Measurements from ENCODE around the gene MTURN. TPM values are rescaled to one million over a fixed set of nuclear protein-coding genes. Genes with fewer than 3 reads are reported as not detected.
"Not testable (repeated sequence)": the region's sequence is repeated elsewhere in the genome, so short reads cannot be mapped to it uniquely, and the experiment has no call there.

MTURN gene
- polyA plus RNA-seq, 2 of the 4 experiments (the other 2 are of a cell fraction), result 2.3 to 2.5 TPM

DNA sequence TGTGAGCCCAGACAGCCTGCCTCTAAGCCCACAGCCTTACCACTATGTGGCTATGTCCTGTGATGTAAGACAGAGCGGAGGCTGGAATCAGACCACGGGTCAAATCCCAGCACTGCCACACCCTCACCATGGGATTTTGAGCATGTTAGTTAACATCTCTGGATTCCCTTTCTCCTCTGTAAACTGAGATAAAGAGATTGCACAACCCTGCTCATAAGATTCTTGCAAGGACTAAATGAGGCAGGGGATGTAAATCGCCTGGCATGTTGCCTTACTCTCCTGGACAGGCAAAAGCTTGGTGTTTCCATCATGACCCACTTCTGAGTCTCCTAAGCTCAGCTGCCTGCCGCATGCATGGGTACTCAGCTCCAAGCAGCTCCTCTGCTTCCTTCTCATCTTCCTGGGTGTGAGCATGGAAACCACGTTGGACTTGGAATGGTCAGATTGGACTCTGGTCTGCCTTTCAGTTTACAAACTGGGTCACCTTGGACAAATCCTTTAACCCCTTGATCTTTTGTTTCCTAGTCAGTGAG is 41.3 kb upstream of the MTURN start:
- Histone ChIP-seq H3K9me3 (no peaks in the 10 kb centered on the region), H3K4me2 (no peak overlapping the region), H3K27ac (no peak overlapping the region), H3K4me3 (no peak overlapping the region), H3K4me1 (peaks cover 9% of the 10 kb centered on the region; the same call in 1 of the 3 replicates)
- POLR2A ChIA-PET, result no interaction called here
- DNase-seq (ENCODE audit: low read depth in 1 of 2, low spot score in 1 of 2), result no peak
- no peak for FAIRE-seq
- ATAC-seq, result peak; percentile 24 to 30; a peak in 2 of 6 replicates
- TF ChIP-seq, protein P1, sequence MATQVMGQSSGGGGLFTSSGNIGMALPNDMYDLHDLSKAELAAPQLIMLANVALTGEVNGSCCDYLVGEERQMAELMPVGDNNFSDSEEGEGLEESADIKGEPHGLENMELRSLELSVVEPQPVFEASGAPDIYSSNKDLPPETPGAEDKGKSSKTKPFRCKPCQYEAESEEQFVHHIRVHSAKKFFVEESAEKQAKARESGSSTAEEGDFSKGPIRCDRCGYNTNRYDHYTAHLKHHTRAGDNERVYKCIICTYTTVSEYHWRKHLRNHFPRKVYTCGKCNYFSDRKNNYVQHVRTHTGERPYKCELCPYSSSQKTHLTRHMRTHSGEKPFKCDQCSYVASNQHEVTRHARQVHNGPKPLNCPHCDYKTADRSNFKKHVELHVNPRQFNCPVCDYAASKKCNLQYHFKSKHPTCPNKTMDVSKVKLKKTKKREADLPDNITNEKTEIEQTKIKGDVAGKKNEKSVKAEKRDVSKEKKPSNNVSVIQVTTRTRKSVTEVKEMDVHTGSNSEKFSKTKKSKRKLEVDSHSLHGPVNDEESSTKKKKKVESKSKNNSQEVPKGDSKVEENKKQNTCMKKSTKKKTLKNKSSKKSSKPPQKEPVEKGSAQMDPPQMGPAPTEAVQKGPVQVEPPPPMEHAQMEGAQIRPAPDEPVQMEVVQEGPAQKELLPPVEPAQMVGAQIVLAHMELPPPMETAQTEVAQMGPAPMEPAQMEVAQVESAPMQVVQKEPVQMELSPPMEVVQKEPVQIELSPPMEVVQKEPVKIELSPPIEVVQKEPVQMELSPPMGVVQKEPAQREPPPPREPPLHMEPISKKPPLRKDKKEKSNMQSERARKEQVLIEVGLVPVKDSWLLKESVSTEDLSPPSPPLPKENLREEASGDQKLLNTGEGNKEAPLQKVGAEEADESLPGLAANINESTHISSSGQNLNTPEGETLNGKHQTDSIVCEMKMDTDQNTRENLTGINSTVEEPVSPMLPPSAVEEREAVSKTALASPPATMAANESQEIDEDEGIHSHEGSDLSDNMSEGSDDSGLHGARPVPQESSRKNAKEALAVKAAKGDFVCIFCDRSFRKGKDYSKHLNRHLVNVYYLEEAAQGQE (IDR thresholded peaks at IDR 0.05), result no peak
- TF ChIP-seq, protein P2, sequence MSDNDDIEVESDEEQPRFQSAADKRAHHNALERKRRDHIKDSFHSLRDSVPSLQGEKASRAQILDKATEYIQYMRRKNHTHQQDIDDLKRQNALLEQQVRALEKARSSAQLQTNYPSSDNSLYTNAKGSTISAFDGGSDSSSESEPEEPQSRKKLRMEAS (IDR thresholded peaks at IDR 0.05), result no peak
- TF ChIP-seq RNF2 (IDR thresholded peaks at IDR 0.05; ENCODE audit: borderline replicate concordance, low read depth), result no peak
- no peak for TF ChIP-seq JUNB (IDR thresholded peaks at IDR 0.05)
- TF ChIP-seq JUN (IDR thresholded peaks at IDR 0.05), result no peak
- TF ChIP-seq RFX5 (IDR thresholded peaks at IDR 0.05), result no peak
- TF ChIP-seq, protein P3, sequence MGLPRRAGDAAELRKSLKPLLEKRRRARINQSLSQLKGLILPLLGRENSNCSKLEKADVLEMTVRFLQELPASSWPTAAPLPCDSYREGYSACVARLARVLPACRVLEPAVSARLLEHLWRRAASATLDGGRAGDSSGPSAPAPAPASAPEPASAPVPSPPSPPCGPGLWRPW (IDR thresholded peaks at IDR 0.05), result no peak
- no peak for TF ChIP-seq RCOR1 (IDR thresholded peaks at IDR 0.05; ENCODE audit: low read depth, low read length)
- TF ChIP-seq, protein P4, sequence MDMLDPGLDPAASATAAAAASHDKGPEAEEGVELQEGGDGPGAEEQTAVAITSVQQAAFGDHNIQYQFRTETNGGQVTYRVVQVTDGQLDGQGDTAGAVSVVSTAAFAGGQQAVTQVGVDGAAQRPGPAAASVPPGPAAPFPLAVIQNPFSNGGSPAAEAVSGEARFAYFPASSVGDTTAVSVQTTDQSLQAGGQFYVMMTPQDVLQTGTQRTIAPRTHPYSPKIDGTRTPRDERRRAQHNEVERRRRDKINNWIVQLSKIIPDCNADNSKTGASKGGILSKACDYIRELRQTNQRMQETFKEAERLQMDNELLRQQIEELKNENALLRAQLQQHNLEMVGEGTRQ (IDR thresholded peaks at IDR 0.05), result no peak
- no peak for TF ChIP-seq EHMT2 (IDR thresholded peaks at IDR 0.05; ENCODE audit: low read depth)
- TF ChIP-seq, protein P5, sequence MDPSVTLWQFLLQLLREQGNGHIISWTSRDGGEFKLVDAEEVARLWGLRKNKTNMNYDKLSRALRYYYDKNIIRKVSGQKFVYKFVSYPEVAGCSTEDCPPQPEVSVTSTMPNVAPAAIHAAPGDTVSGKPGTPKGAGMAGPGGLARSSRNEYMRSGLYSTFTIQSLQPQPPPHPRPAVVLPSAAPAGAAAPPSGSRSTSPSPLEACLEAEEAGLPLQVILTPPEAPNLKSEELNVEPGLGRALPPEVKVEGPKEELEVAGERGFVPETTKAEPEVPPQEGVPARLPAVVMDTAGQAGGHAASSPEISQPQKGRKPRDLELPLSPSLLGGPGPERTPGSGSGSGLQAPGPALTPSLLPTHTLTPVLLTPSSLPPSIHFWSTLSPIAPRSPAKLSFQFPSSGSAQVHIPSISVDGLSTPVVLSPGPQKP (IDR thresholded peaks at IDR 0.05; ENCODE audit: low read depth, low read length), result no peak
- TF ChIP-seq, protein P6, sequence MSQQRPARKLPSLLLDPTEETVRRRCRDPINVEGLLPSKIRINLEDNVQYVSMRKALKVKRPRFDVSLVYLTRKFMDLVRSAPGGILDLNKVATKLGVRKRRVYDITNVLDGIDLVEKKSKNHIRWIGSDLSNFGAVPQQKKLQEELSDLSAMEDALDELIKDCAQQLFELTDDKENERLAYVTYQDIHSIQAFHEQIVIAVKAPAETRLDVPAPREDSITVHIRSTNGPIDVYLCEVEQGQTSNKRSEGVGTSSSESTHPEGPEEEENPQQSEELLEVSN (IDR thresholded peaks at IDR 0.05; ENCODE audit: borderline replicate concordance, low read depth), result no peak
- no peak for TF ChIP-seq HOXB5 (CRISPR knock-in tag; IDR thresholded peaks at IDR 0.05)
- TF ChIP-seq CHD2 (IDR thresholded peaks at IDR 0.05; ENCODE audit: low read length, partially characterized antibody), result no peak
- no peak for TF ChIP-seq CBX8 (IDR thresholded peaks at IDR 0.05)
- no peak for TF ChIP-seq CHD4 (IDR thresholded peaks at IDR 0.05; ENCODE audit: borderline replicate concordance)
- TF ChIP-seq ZC3H11A (IDR thresholded peaks at IDR 0.05), result no peak
- no peak for TF ChIP-seq NR3C1 (IDR thresholded peaks at IDR 0.05)
- TF ChIP-seq HOXB13 (CRISPR knock-in tag; IDR thresholded peaks at IDR 0.05; ENCODE audit: low read depth), result no peak
- TF ChIP-seq FOXS1 (CRISPR knock-in tag; IDR thresholded peaks at IDR 0.05), result no peak
- CTCF ChIA-PET, result interaction anchor here (0.9 kb wide), 1 partner anchor 10 kb away, joined by 3 read pairs; no protein-coding TSS in a partner anchor
- WGBS (ENCODE audit: missing lambda C conversion rate), result 80% methylated on average over 5 of the region's 5 CpGs

DNA sequence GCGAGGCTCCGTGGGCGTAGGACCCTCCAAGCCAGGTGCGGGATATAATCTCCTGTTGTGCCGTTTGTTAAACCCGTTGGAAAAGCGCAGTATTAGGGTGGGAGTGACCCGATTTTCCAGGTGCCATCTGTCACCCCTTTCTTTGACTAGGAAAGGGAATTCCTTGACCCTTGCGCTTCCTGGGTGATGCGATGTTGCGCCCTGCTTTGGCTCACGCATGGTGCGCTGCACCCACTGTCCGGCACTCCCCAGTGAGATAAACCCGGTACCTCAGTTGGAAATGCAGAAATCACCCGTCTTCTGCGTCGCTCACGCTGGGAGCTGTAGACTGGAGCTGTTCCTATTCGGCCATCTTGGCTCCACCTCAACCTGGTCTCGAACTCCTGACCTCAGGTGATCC is 36.2 kb upstream of the MTURN start:
- CTCF ChIA-PET, result not testable (repeated sequence)

More for the DNA sequence above, 36.2 kb upstream of the MTURN start:
- H3K4me3 ChIP-seq; H3K9me3 ChIP-seq; H3K4me1 ChIP-seq; POLR2A ChIA-PET; H3K27ac ChIP-seq; DNase-seq (ENCODE audit: low read depth in 1 of 2, low spot score in 1 of 2); ATAC-seq; H3K4me2 ChIP-seq; FAIRE-seq: not testable (repeated sequence)
- WGBS (ENCODE audit: missing lambda C conversion rate), result 89% methylated on average over 21 of the region's 21 CpGs
